Endothelial cell of umbilical vein (primary cell): ENCODE results near the gene PLCXD3. TPM values are rescaled to one million over a fixed set of nuclear protein-coding genes. Genes with fewer than 3 reads are reported as not detected.

Source experiments
- BruUV-seq: library from RNA; stranded (reverse); fragments of 400-500 nt; replicated peaks from 2 replicates; lab custom pipeline; 2021; lab: Mats Ljungman, UMichigan
- CTCF ChIA-PET: fragments of 300-600, 350-600 bp; sonication (Branson Sonifier 250); formaldehyde crosslinking; loops from one replicate; lab custom pipeline; 2021; ENCODE audit warnings: antibody characterized with exemption, inconsistent platforms; lab: Charles Lee
- POLR2A ChIA-PET: fragments of 300-600, 350-600 bp; sonication (Branson Sonifier 250); formaldehyde crosslinking; loops from one replicate; lab custom pipeline; 2021; ENCODE audit warnings: antibody characterized with exemption, inconsistent platforms; lab: Charles Lee
- DNase-seq: peaks from one replicate; pipeline ENCODE4 v3.0.0-alpha.2; 2011; ENCODE audit warnings: low read depth, low spot score
- FAIRE-seq: peaks from 2 replicates; lab custom pipeline; 2011; peaks lifted over from hg19 to GRCh38; lab: Jason Lieb, UNC
- H2AFZ ChIP-seq: 2 replicates; pipeline ENCODE4 v1.6.0; 2012; ENCODE audit warnings: low read depth, low read length, control low read depth, inconsistent platforms
- H3K27ac ChIP-seq: 2 replicates; pipeline ENCODE4 v1.5.1; 2011; ENCODE audit warnings: low read depth, mild to moderate bottlenecking, control low read depth, low read length, moderate library complexity; ENCODE audit not compliant: insufficient read depth
- H3K27me3 ChIP-seq, 2 experiments: 2 replicates each; pipeline versions ENCODE4 v1.6.0 to v1.6.1; 2011; ENCODE audit warnings: low read length in 2 of 2, mixed read lengths in 1 of 2; ENCODE audit not compliant: control insufficient read depth in 2 of 2, insufficient read depth in 2 of 2
- H3K36me3 ChIP-seq, 2 experiments: 2 replicates in 1 of 2; 3 replicates in 1 of 2; pipeline ENCODE4 v1.5.1; 2011; ENCODE audit warnings: low read length in 2 of 2, mild to moderate bottlenecking in 1 of 2, moderate library complexity in 1 of 2; ENCODE audit not compliant: control insufficient read depth in 2 of 2, insufficient read depth in 2 of 2; ENCODE audit errors: extremely low read depth in 1 of 2
- H3K4me1 ChIP-seq: 3 replicates; pipeline ENCODE4 v1.5.1; 2011; ENCODE audit warnings: mild to moderate bottlenecking, low read length; ENCODE audit not compliant: control insufficient read depth, insufficient read depth; ENCODE audit errors: extremely low read depth
- H3K4me2 ChIP-seq: 2 replicates; pipeline ENCODE4 v1.6.1; 2011; ENCODE audit warnings: low read length, control low read depth, mixed read lengths; ENCODE audit not compliant: insufficient read depth
- H3K4me3 ChIP-seq, 3 experiments: fragments of 200-600 bp in 1 of 3; sonication (generic), shearing (Covaris generic) in 1 of 3; replicated peaks in 1 of 3; 2 replicates each; pipeline ENCODE4 v1.5.1; 2011 to 2016; ENCODE audit warnings: control low read depth in 3 of 3, low read length in 3 of 3, mild to moderate bottlenecking in 2 of 3, inconsistent platforms in 1 of 3, low read depth in 1 of 3, moderate library complexity in 1 of 3; ENCODE audit not compliant: insufficient read depth in 1 of 3
- H3K79me2 ChIP-seq: 2 replicates; pipeline ENCODE4 v1.6.0; 2012; ENCODE audit warnings: low read length, inconsistent platforms; ENCODE audit not compliant: control insufficient read depth, insufficient read depth
- H3K9ac ChIP-seq: replicated peaks from 2 replicates; pipeline ENCODE3; 2011; ENCODE audit warnings: low read length, control low read depth; ENCODE audit not compliant: insufficient read depth; ENCODE audit errors: extremely low read depth
- H3K9me1 ChIP-seq: replicated peaks from 3 replicates; pipeline ENCODE4 v1.6.0; 2011; ENCODE audit warnings: mild to moderate bottlenecking, low read length; ENCODE audit not compliant: control insufficient read depth, insufficient read depth; ENCODE audit errors: extremely low read depth
- H3K9me3 ChIP-seq: replicated peaks from 2 replicates; pipeline ENCODE4 v1.5.1; 2012; ENCODE audit warnings: low read length, inconsistent platforms; ENCODE audit not compliant: control insufficient read depth, insufficient read depth
- H4K20me1 ChIP-seq: replicated peaks from 2 replicates; pipeline ENCODE3; 2011; ENCODE audit warnings: mild to moderate bottlenecking, low read length; ENCODE audit not compliant: control insufficient read depth, insufficient read depth; ENCODE audit errors: extremely low read depth
- CTCF ChIP-seq, 2 donors: IDR thresholded peaks; 1 replicate in 1 of 2; 2 replicates in 1 of 2; pipeline ENCODE4 v1.5.1; 2011; ENCODE audit warnings: low read length in 2 of 2, mild to moderate bottlenecking in 2 of 2, moderate library complexity in 2 of 2, control low read depth in 1 of 2, inconsistent platforms in 1 of 2, low read depth in 1 of 2; ENCODE audit not compliant: insufficient read depth in 1 of 2; ENCODE audit errors: extremely low read depth in 1 of 2
- EZH2 ChIP-seq: IDR thresholded peaks from 2 replicates; pipeline ENCODE4 v1.6.1; 2012; ENCODE audit warnings: borderline replicate concordance, low read depth, mild to moderate bottlenecking, moderate library complexity, low read length, inconsistent platforms; ENCODE audit not compliant: severe bottlenecking
- FOS ChIP-seq: IDR thresholded peaks from 2 replicates; pipeline ENCODE4 v1.6.1; 2011; ENCODE audit warnings: mild to moderate bottlenecking, low read length, moderate library complexity, borderline replicate concordance; ENCODE audit not compliant: insufficient read depth
- GATA2 ChIP-seq: IDR thresholded peaks from 2 replicates; pipeline ENCODE4 v1.7.0; 2011; ENCODE audit warnings: low read depth, mild to moderate bottlenecking, moderate library complexity, mixed read lengths, low read length; ENCODE audit not compliant: insufficient read length, insufficient read depth
- JUN ChIP-seq: IDR thresholded peaks from 2 replicates; pipeline ENCODE4 v1.6.1; 2011; ENCODE audit warnings: borderline replicate concordance, low read depth; ENCODE audit not compliant: insufficient read length, insufficient read depth
- MAX ChIP-seq: IDR thresholded peaks from 2 replicates; pipeline ENCODE4 v1.6.1; 2011; ENCODE audit not compliant: insufficient read depth, insufficient read length
- MYC ChIP-seq: IDR thresholded peaks from one replicate; pipeline ENCODE4 v1.6.1; 2011; ENCODE audit warnings: mild to moderate bottlenecking, low read depth, low read length
- POLR2A ChIP-seq: IDR thresholded peaks from 2 replicates; pipeline ENCODE4 v1.6.1; 2012; ENCODE audit warnings: low read depth, mild to moderate bottlenecking, control low read depth, low read length
- POLR2AphosphoS5 ChIP-seq: IDR thresholded peaks from 2 replicates; pipeline ENCODE4 v1.6.1; 2012; ENCODE audit warnings: low read depth, mild to moderate bottlenecking, control low read depth, low read length, moderate library complexity; ENCODE audit not compliant: insufficient read depth
- dilution Hi-C: fragments of 300-500 bp; cut with MboI; formaldehyde crosslinking; loops from one replicate; pipeline ENCODE4 v1.15.0; 2019; ENCODE audit warnings: low sequenced_read_pairs; ENCODE audit not compliant: extremely low pct_ligation_motif_present
- intact Hi-C: fragments of 100-400 bp; cut with micrococcal nuclease; formaldehyde crosslinking; loops from one replicate; pipeline ENCODE4 v1.10.0; 2022
- polyA plus RNA-seq, 4 experiments: library from polyadenylated mRNA; depleted of rRNA in 3 of 4; stranded (reverse) in 3 of 4; unstranded in 1 of 4; fragments of >200 nt; gene quantifications; 2 replicates each; pipeline versions ENCODE4 v1.2.1 to v1.2.3, GENCODE V29; 2011 to 2012; ENCODE audit warnings: missing spikeins in 1 of 4
- total RNA-seq: library from RNA; stranded (reverse); gene quantifications from 2 replicates; pipeline ENCODE4 v1.2.3, GENCODE V29; 2021

Gene PLCXD3
- total and polyA plus RNA-seq, 2 donors (not counting 3 experiments of a cell fraction or from before 2014, with no cell fraction given): not detected

- POLR2A ChIA-PET: no interaction called here
- TF ChIP-seq FOS: no peak
- no peak for TF ChIP-seq JUN
- Histone ChIP-seq H3K27ac (no peak overlapping the region), H3K9ac (no peak overlapping the region), H3K4me1 (no peaks in the 10 kb centered on the region), H4K20me1 (no peaks in the 10 kb centered on the region), H3K9me1 (no peaks in the 10 kb centered on the region), H3K9me3 (no peaks in the 10 kb centered on the region), H3K36me3 (no peaks in the 10 kb centered on the region), H2AFZ (no peak overlapping the region), H3K27me3 (peaks cover 16 to 23% of the 10 kb centered on the region in 2 experiments), H3K4me3 (no peak overlapping the region), H3K79me2 (no peaks in the 10 kb centered on the region), H3K4me2 (no peak overlapping the region)
- dilution Hi-C loops (no loop called here), intact Hi-C loops (no loop called here)
- no TSS peak for BruUV-seq
- CTCF ChIA-PET: interaction anchor here (3.2 kb wide), 1 partner anchor 9 kb away, joined by 9 read pairs; no protein-coding TSS in a partner anchor
- no peak for DNase-seq
- no peak for FAIRE-seq
Observed at GRCh38 chr5:41508696-41509398, 1.6 kb downstream of the PLCXD3 start.

- Histone ChIP-seq H3K9me3 (no peaks in the 10 kb centered on the region), H4K20me1 (no peaks in the 10 kb centered on the region), H3K79me2 (no peaks in the 10 kb centered on the region), H3K27me3 (peaks cover 16 to 23% of the 10 kb centered on the region in 2 experiments), H3K4me1 (no peaks in the 10 kb centered on the region), H3K9ac (no peak overlapping the region), H3K27ac (no peak overlapping the region), H2AFZ (no peak overlapping the region), H3K4me3 (no peak overlapping the region), H3K36me3 (no peaks in the 10 kb centered on the region), H3K4me2 (no peak overlapping the region), H3K9me1 (no peaks in the 10 kb centered on the region)
- intact Hi-C loops (no loop called here), dilution Hi-C loops (no loop called here)
- DNase-seq: no peak
- POLR2A ChIA-PET: no interaction called here
- FAIRE-seq: no peak
- CTCF ChIA-PET: interaction anchor here (3.2 kb wide), 1 partner anchor 10 kb away, joined by 9 read pairs; no protein-coding TSS in a partner anchor
- no peak for TF ChIP-seq EZH2
- TF ChIP-seq FOS: no peak
- no peak for TF ChIP-seq POLR2AphosphoS5
- no peak for TF ChIP-seq JUN
- TF ChIP-seq MYC: no peak
- no peak for TF ChIP-seq CTCF (IDR thresholded peaks at IDR 0.05; ENCODE audit: extremely low read depth in 1 of 2, insufficient read depth in 1 of 2, low read depth in 1 of 2, low read length in 2 of 2)
- no peak for TF ChIP-seq MAX
- TF ChIP-seq POLR2A: no peak
- TF ChIP-seq GATA2: no peak
- BruUV-seq: no TSS peak
Observed at GRCh38 chr5:41508186-41508585, 2.2 kb downstream of the PLCXD3 start.
